Choroid plexus epithelial cell (primary cell): Measurements from ENCODE around the gene HIPK3.
"Not testable (repeated sequence)": the region's sequence is repeated elsewhere in the genome, so short reads cannot be mapped to it uniquely, and the experiment has no call there.

Experiments used
- DNase-seq: peaks from one replicate; pipeline ENCODE4 v3.0.0-alpha.2; 2010; ENCODE audit warnings: low read depth
- H3K4me3 ChIP-seq: 2 replicates; pipeline ENCODE4 v1.5.1; 2011; ENCODE audit warnings: low read depth, mild to moderate bottlenecking, control low read depth, low read length, moderate library complexity
- TF ChIP-seq, protein P1 (sequence below): conservative IDR thresholded peaks from 2 replicates; pipeline ENCODE4 v1.5.1; 2011; ENCODE audit warnings: low read depth, mild to moderate bottlenecking, control low read depth, inconsistent platforms, low read length, moderate library complexity

The HIPK3 gene

DNA sequence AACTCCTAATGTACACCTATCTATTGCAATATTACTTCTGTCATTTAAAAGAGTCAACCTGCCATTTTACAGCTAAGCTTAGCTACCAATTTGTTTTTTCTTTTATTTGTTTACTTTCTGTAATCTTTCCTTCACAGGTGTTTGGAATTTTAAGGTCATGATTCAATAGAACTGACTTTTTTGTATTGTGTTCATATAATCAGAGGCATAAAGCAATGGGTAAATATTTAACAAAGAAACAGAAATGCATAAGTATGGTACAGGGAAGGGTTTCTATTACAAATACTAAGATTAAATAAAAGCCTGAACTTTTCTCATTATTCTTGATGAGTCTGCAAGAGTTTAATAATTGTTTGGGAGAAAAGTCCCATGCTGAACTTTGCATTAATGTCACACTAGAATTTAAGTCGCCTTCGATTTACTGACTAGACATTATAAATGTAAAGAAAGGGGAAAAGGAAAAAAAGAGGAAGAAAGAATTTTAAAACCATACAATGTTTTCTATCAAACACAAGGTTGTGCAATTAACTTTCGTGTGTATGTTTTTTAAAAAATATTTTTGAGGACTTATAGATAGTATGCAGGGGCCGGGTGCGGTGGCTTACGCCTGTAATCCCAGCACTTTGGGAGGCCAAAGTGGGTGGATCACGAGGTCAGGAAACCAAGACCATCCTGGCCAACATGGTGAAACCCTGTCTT lies 35.0 kb upstream of the HIPK3 start:
- DNase-seq, result no peak
- TF ChIP-seq, protein P1, sequence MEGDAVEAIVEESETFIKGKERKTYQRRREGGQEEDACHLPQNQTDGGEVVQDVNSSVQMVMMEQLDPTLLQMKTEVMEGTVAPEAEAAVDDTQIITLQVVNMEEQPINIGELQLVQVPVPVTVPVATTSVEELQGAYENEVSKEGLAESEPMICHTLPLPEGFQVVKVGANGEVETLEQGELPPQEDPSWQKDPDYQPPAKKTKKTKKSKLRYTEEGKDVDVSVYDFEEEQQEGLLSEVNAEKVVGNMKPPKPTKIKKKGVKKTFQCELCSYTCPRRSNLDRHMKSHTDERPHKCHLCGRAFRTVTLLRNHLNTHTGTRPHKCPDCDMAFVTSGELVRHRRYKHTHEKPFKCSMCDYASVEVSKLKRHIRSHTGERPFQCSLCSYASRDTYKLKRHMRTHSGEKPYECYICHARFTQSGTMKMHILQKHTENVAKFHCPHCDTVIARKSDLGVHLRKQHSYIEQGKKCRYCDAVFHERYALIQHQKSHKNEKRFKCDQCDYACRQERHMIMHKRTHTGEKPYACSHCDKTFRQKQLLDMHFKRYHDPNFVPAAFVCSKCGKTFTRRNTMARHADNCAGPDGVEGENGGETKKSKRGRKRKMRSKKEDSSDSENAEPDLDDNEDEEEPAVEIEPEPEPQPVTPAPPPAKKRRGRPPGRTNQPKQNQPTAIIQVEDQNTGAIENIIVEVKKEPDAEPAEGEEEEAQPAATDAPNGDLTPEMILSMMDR, result no peak
- H3K4me3 ChIP-seq, result no peak overlapping the region

DNA sequence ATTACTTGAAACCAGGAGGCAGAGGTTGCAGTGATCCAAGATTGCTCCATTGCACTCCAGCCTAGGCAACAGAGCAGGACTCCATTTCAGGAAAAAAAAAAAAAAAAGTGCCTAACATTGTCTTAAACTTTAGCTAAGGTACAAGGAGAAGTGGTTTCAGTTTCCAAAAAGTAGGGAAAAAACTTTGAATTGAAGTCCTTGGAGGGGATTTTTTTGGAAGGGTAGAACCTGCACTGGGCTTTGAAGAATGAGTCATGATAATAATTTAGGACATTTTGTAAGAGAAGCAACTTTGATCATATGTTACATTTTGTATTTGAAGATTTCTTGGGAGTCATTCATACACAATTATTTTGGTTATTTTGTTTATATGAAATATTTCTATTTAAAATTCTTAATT lies 31.8 kb upstream of the HIPK3 start:
- DNase-seq, result no peak
- TF ChIP-seq, protein P1, result no peak
- no peak overlapping the region for H3K4me3 ChIP-seq

DNA sequence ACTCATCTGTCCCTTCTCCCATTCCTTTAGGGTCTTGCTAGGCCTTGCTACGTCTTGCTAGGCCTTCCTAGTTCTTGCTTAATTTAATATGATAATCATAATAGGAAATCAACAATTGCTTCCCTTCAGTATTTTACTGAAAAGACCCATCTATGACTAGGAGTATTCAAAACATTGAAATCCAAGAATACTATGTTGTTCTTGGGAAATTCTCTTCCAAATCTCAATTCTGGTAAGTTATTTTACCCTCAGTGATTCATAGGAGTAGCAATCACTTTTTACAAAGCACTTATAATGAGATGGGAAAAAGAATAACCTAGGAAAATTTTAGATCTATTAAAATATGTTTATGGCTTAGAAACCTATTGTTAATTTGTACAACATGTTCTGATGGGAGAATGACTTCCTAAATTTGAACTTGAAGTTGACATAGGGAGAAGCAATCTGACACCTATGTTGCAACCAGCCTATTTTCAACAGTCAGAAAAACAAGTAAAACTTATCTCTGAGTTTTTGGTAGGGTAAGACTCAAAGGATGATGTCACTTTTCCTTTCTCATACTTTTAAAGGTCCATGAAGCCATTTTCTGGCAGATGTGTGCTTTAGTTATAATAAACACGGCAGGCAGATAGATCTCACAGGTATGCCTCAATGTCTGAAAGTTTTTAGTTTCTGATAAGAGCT lies 29.5 kb upstream of the HIPK3 start:
- TF ChIP-seq, protein P1, result no peak
- no peak overlapping the region for H3K4me3 ChIP-seq
- DNase-seq, result peak; percentile 83

DNA sequence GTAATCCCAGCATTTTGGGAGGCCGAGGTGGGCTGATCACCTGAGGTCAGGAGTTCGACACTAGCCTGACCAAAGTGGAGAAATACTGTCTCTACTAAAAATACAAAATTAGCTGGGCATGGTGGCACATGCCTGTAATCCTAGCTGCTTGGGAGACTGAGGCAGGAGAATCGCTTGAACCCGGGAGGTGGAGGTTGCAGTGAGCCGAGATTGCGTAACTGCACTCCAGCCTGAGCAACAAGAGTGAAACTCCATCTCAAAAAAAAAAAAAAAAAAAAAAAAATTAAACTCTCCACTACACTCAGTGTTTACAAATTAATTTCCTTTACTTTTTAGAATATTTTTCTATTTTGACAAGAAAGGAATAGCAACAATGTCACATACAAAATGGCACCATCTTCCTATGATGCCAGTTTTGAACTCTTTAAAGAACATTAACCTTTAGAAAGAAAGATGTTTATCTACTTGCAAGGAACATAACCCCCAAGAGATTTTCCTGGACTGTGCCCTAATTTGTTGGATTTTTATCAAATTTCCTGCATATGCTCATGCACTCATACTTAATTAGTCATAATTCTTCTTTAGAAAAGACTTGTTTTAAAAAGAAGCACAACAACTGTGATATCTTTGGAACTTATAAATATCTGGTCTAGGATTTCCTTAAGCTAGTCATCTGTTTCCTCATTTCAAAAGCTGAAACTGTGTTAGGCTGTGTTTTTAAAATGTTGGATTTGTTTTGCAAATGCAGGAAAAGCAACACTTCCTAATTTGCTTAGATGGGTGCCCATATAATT lies 22.6 kb upstream of the HIPK3 start:
- no peak overlapping the region for H3K4me3 ChIP-seq
- TF ChIP-seq, protein P1, result no peak
- DNase-seq, result no peak

DNA sequence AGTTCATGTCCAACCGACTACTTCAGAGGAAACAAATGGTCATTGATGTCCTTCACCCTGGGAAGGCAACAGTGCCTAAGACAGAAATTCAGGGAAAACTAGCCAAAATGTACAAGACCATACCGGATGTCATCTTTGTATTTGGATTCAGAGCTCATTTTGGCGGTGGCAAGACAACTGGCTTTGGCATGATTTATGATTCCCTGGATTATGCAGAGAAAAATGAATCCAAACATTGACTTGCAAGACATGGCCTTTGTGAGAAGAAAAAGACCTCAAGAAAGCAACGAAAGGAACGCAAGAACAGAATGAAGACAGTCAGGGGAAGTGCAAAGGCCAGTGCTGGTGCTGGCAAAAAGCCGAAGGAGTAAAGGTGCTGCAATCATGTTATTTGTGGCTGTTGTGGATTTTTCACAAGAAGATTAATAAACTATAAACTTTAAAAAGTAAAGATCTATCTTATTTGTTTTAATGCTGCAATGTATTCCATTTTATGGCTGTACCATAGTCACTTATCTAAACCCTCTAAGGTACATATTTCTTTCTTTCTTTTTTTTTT lies 20.1 kb upstream of the HIPK3 start:
- H3K4me3 ChIP-seq, result no peak overlapping the region
- TF ChIP-seq, protein P1, result no peak

DNA sequence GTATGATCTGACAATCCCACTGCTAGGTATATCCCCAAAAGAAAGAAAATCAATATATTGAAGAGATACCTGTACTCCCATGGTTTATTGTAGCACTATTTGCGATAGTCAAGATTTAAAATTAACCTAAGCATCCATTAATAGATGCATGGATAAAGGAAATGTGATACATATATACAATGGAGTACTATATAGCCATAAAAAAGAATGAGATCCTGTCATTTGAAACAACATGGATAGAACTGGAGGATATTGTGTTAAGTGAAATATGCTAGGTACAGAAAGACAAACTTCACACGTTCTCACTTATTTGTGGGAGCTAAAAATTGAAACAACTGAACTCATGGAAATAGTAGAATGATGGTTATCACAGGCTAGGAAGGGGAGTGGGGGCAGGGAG lies 14.6 kb upstream of the HIPK3 start:
- DNase-seq, result no peak
- TF ChIP-seq, protein P1, result no peak
- no peak overlapping the region for H3K4me3 ChIP-seq

More for the DNA sequence above, 20.1 kb upstream of the HIPK3 start:
- no peak for DNase-seq

DNA sequence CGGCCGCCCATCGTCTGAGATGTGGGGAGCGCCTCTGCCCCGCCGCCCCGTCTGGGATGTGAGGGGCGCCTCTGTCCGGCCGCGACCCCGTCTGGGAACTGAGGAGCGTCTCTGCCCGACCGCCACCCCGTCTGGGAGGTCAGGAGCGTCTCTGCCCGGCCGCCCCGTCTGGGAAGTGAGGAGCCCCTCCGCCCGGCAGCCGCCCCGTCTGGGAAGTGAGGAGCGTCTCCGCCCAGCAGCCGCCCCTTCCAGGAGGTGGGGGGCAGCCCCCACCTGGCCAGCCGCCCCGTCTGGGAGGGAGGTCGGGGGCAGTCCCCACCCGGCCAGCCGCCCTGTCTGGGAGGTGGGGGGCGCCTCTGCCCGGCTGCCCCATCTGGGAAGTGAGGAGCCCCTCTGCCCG lies 13.5 kb upstream of the HIPK3 start:
- not testable (repeated sequence) for H3K4me3 ChIP-seq, DNase-seq
